Right lobe of liver (tissue), 6 donors: ENCODE data around the gene DHH. TPM values are rescaled to one million over a fixed set of nuclear protein-coding genes. Genes with fewer than 3 reads are reported as not detected.

Experiments
- ATAC-seq, 4 donors: fragments of 200-7000 bp; cut with Tn5 transposase; one replicate each; pipeline ENCODE4 v1.9.1; 2020; ENCODE audit warnings: mild to moderate bottlenecking in 4 of 4, moderate library complexity in 4 of 4
- DNase-seq, 3 donors: peaks; one replicate each; pipeline ENCODE4 v3.0.0-alpha.2; 2020
- H3K27ac ChIP-seq, 3 donors: fragments of 200-600 bp; one replicate each; pipeline ENCODE4 v1.8.0; 2022
- H3K27me3 ChIP-seq, 2 donors: fragments of 200-600 bp; one replicate each; pipeline ENCODE4 v1.8.0; 2022
- H3K36me3 ChIP-seq, 4 donors: fragments of 200-600 bp; sonication (generic) in 1 of 4; one replicate each; pipeline versions ENCODE4 v1.5.1 to v1.8.0; 2017 to 2022; ENCODE audit warnings: control low read depth in 1 of 4
- H3K4me1 ChIP-seq, 4 donors: fragments of 200-600 bp; sonication (generic) in 1 of 4; one replicate each; pipeline versions ENCODE4 v1.5.1 to v1.8.0; 2017 to 2022; ENCODE audit warnings: control low read depth in 1 of 4
- H3K4me3 ChIP-seq, 3 donors: fragments of 200-600 bp; one replicate each; pipeline ENCODE4 v1.8.0; 2022
- H3K9me3 ChIP-seq, 4 donors: fragments of 200-600 bp; sonication (generic) in 1 of 4; one replicate each; pipeline versions ENCODE4 v1.5.1 to v1.8.0; 2017 to 2022; ENCODE audit warnings: control low read depth in 1 of 4
- CTCF ChIP-seq, 4 donors: fragments of 200-600 bp in 3 of 4; fragments of 450-650 bp in 1 of 4; IDR thresholded peaks; one replicate each; pipeline versions ENCODE4 v1.5.1 to v1.8.0; 2016 to 2022; ENCODE audit warnings: antibody characterized with exemption in 4 of 4, mild to moderate bottlenecking in 2 of 4
- POLR2A ChIP-seq: fragments of 450-650 bp; IDR thresholded peaks from one replicate; pipeline ENCODE4 v1.6.1; 2017; ENCODE audit warnings: antibody characterized with exemption, mild to moderate bottlenecking
- WGBS: methylation state at CpG from one replicate; pipeline ENCODE4 v1.1.6; 2018; ENCODE audit warnings: low coverage, low lambda C conversion rate; ENCODE audit not compliant: insufficient coverage; ENCODE audit errors: missing lambda C conversion rate; 5-methylcytosine and 5-hydroxymethylcytosine counted together
- intact Hi-C, 2 donors: fragments of 100-400 bp; cut with DNase I; formaldehyde crosslinking; loops; one replicate each; pipeline versions ENCODE4 v1.11.2 to v1.14.1; 2022
- total RNA-seq, 6 experiments: library from RNA; depleted of rRNA in 2 of 6; stranded (reverse); fragments of >200 nt in 2 of 6; fragmentation: NEBNext Ultra II Directional in 3 of 6; extraction: Animal tissue kit (Norgen Biotek cat#: 25700) in 3 of 6; gene quantifications; one replicate each; pipeline versions ENCODE4 v1.1.0 to v1.2.4, GENCODE V29; 2016 to 2023
- donor health status: DM: no; HTN: yes; CAD: no.
- donor health status: DM: no; HTN: no; CAD: no.
- donor health status: DM: no; HTN: no; CAD: no.
- donor health status: DM: no; HTN: yes; CAD: no.
- donor health status: DM: no; HTN: yes; CAD: no.

Gene DHH
- total RNA-seq, 6 experiments from 2014 or later, result 0.04 to 0.13 (median 0.07) TPM; not detected in 3

GRCh38 chr12:49049566-49050224 lies 44.9 kb downstream of the DHH start:
- TF ChIP-seq POLR2A (no peak), CTCF (IDR thresholded peaks at IDR 0.05) (no peak)
- H3K36me3 ChIP-seq, result peaks cover 13 to 89% (median 54%) of the 10 kb centered on the region in 4 donors
- 100% methylated on average over 3 of the region's 20 CpGs for WGBS
- peaks cover 0 to under 1% (median 0%) of the 10 kb centered on the region in 4 donors for H3K4me1 ChIP-seq
- intact Hi-C loops, result no loop called here
- H3K4me3 ChIP-seq, result no peak overlapping the region
- DNase-seq, result no peak
- ATAC-seq, result no peak
- no peak overlapping the region for H3K27ac ChIP-seq
- no peaks in the 10 kb centered on the region for H3K27me3 ChIP-seq
- no peaks in the 10 kb centered on the region for H3K9me3 ChIP-seq

GRCh38 chr12:49048953-49049352 lies 45.6 kb downstream of the DHH start:
- no peaks in the 10 kb centered on the region for H3K27me3 ChIP-seq
- intact Hi-C loops, result no loop called here
- H3K9me3 ChIP-seq, result no peaks in the 10 kb centered on the region
- no peaks in the 10 kb centered on the region for H3K4me1 ChIP-seq
- no peak for DNase-seq
- H3K4me3 ChIP-seq, result no peak overlapping the region
- WGBS, result 86% methylated on average over 7 of the region's 10 CpGs
- H3K36me3 ChIP-seq, result peaks cover 15 to 89% (median 57%) of the 10 kb centered on the region in 4 donors
- H3K27ac ChIP-seq, result no peak overlapping the region
- TF ChIP-seq CTCF (IDR thresholded peaks at IDR 0.05) (no peak), POLR2A (no peak)
- no peak for ATAC-seq

- 100% methylated on average over 5 of the region's 12 CpGs for WGBS
- Histone ChIP-seq H3K36me3 (peaks cover 25 to 96% (median 68%) of the 10 kb centered on the region in 4 donors), H3K27ac (no peak overlapping the region), H3K27me3 (no peaks in the 10 kb centered on the region), H3K4me3 (no peak overlapping the region), H3K4me1 (no peaks in the 10 kb centered on the region), H3K9me3 (no peaks in the 10 kb centered on the region)
- TF ChIP-seq POLR2A (no peak), CTCF (IDR thresholded peaks at IDR 0.05) (no peak)
- no peak for DNase-seq
- ATAC-seq, result no peak
- intact Hi-C loops, result no loop called here
Measured at GRCh38 chr12:49046129-49046895, 48.3 kb downstream of the DHH start.

GRCh38 chr12:49044660-49045059 lies 49.9 kb downstream of the DHH start:
- TF ChIP-seq CTCF (IDR thresholded peaks at IDR 0.05) (no peak), POLR2A (no peak)
- intact Hi-C loops, result no loop called here
- Histone ChIP-seq H3K27me3 (no peaks in the 10 kb centered on the region), H3K27ac (no peak overlapping the region), H3K4me1 (no peaks in the 10 kb centered on the region), H3K36me3 (peaks cover 20 to 94% (median 62%) of the 10 kb centered on the region in 4 donors), H3K4me3 (no peak overlapping the region), H3K9me3 (no peaks in the 10 kb centered on the region)
- 96% methylated on average over 9 of the region's 12 CpGs for WGBS
- ATAC-seq (no peak), DNase-seq (no peak)
